Measurements from ENCODE around the gene TRIM27.

TRIM27 gene

GRCh38 chr6:28960846-28961500, 37.2 kb upstream of the TRIM27 start:
- no peak for TF ChIP-seq FOXP2 (optimal IDR thresholded peaks at IDR 0.05; ENCODE audit: borderline replicate concordance, extremely low read depth, extremely low read length, insufficient read depth)
- no peak for TF ChIP-seq REST (IDR thresholded peaks at IDR 0.05; ENCODE audit: insufficient read depth in 1 of 2, low read depth in 2 of 2, low read length in 2 of 2)
- no peak for TF ChIP-seq SIN3A (IDR thresholded peaks at IDR 0.05; ENCODE audit: borderline replicate concordance, insufficient read depth, low read length)
- no peak for TF ChIP-seq TAF1 (IDR thresholded peaks at IDR 0.05; ENCODE audit: borderline replicate concordance, insufficient read depth, low read length)
- TF ChIP-seq POLR2AphosphoS5 (IDR thresholded peaks at IDR 0.05; ENCODE audit: low read depth, low read length), result no peak

DNA sequence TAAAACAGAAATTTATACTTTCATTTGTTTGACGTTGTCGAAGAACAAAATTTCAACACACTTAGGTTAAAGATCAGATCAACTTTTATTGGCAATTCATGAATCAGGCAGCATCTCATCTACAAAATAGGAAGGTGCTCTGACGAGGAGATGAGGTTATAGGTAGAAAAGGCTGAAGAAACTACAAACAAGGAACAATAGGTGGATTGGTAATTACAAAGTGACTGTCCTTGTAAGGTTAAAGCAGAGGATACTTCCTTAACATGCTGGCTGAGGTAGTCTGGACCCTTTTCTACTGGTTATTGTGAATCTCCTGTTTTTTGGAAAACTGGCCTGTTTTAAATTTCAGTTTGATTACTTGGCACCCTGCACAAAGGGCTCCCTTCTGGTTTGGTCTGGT, 32.5 kb upstream of the TRIM27 start:
- TF ChIP-seq REST (IDR thresholded peaks at IDR 0.05; ENCODE audit: insufficient read depth in 1 of 2, low read depth in 2 of 2, low read length in 2 of 2) (no peak), SIN3A (IDR thresholded peaks at IDR 0.05; ENCODE audit: borderline replicate concordance, insufficient read depth, low read length) (no peak), TAF1 (IDR thresholded peaks at IDR 0.05; ENCODE audit: borderline replicate concordance, insufficient read depth, low read length) (no peak), FOXP2 (optimal IDR thresholded peaks at IDR 0.05; ENCODE audit: borderline replicate concordance, extremely low read depth, extremely low read length, insufficient read depth) (no peak), POLR2AphosphoS5 (IDR thresholded peaks at IDR 0.05; ENCODE audit: low read depth, low read length) (no peak)

GRCh38 chr6:28953585-28954258, 29.9 kb upstream of the TRIM27 start:
- 0 out of 2 replicates have a peak, but pooled peaks have one; percentile 30 for TF ChIP-seq SIN3A (IDR thresholded peaks at IDR 0.05; ENCODE audit: borderline replicate concordance, insufficient read depth, low read length)
- no peak for TF ChIP-seq REST (IDR thresholded peaks at IDR 0.05; ENCODE audit: insufficient read depth in 1 of 2, low read depth in 2 of 2, low read length in 2 of 2)
- TF ChIP-seq FOXP2 (optimal IDR thresholded peaks at IDR 0.05; ENCODE audit: borderline replicate concordance, extremely low read depth, extremely low read length, insufficient read depth), result no peak

- TF ChIP-seq POLR2AphosphoS5 (IDR thresholded peaks at IDR 0.05; ENCODE audit: low read depth, low read length) (no peak), FOXP2 (optimal IDR thresholded peaks at IDR 0.05; ENCODE audit: borderline replicate concordance, extremely low read depth, extremely low read length, insufficient read depth) (no peak), TAF1 (IDR thresholded peaks at IDR 0.05; ENCODE audit: borderline replicate concordance, insufficient read depth, low read length) (no peak), REST (IDR thresholded peaks at IDR 0.05; ENCODE audit: insufficient read depth in 1 of 2, low read depth in 2 of 2, low read length in 2 of 2) (no peak), SIN3A (IDR thresholded peaks at IDR 0.05; ENCODE audit: borderline replicate concordance, insufficient read depth, low read length) (no peak; the same call in 1 of the 2 replicates)
Measured at GRCh38 chr6:28953039-28953584, 29.3 kb upstream of the TRIM27 start.
